PC-9 (cell line): ENCODE results near the gene TWNK.

ENCODE experiments used
- EZH2 ChIP-seq: fragments of 200-600 bp; sonication (generic); IDR thresholded peaks from 2 replicates; pipeline ENCODE4 v1.8.0; 2017; ENCODE audit warnings: antibody characterized with exemption, low read depth
- TF ChIP-seq, protein P1 (sequence below): fragments of 200-600 bp; sonication (generic); conservative IDR thresholded peaks from 2 replicates; pipeline ENCODE4 v1.6.1; 2017; ENCODE audit warnings: mixed run types, antibody characterized with exemption, mild to moderate bottlenecking, moderate library complexity

- TF ChIP-seq, protein P1, sequence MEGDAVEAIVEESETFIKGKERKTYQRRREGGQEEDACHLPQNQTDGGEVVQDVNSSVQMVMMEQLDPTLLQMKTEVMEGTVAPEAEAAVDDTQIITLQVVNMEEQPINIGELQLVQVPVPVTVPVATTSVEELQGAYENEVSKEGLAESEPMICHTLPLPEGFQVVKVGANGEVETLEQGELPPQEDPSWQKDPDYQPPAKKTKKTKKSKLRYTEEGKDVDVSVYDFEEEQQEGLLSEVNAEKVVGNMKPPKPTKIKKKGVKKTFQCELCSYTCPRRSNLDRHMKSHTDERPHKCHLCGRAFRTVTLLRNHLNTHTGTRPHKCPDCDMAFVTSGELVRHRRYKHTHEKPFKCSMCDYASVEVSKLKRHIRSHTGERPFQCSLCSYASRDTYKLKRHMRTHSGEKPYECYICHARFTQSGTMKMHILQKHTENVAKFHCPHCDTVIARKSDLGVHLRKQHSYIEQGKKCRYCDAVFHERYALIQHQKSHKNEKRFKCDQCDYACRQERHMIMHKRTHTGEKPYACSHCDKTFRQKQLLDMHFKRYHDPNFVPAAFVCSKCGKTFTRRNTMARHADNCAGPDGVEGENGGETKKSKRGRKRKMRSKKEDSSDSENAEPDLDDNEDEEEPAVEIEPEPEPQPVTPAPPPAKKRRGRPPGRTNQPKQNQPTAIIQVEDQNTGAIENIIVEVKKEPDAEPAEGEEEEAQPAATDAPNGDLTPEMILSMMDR = no peak
- TF ChIP-seq EZH2 = no peak
Observed at GRCh38 chr10:100996678-100997359, 9.5 kb downstream of the TWNK start.
